Measurements from ENCODE around the gene PRDX4. TPM values are rescaled to one million over a fixed set of nuclear protein-coding genes. Genes with fewer than 3 reads are reported as not detected.

PRDX4 gene
- 100 to 1,000 TPM in 1 of 2 donors, 10 to 100 TPM in 1; 62.2 to 117 TPM for total RNA-seq

DNA sequence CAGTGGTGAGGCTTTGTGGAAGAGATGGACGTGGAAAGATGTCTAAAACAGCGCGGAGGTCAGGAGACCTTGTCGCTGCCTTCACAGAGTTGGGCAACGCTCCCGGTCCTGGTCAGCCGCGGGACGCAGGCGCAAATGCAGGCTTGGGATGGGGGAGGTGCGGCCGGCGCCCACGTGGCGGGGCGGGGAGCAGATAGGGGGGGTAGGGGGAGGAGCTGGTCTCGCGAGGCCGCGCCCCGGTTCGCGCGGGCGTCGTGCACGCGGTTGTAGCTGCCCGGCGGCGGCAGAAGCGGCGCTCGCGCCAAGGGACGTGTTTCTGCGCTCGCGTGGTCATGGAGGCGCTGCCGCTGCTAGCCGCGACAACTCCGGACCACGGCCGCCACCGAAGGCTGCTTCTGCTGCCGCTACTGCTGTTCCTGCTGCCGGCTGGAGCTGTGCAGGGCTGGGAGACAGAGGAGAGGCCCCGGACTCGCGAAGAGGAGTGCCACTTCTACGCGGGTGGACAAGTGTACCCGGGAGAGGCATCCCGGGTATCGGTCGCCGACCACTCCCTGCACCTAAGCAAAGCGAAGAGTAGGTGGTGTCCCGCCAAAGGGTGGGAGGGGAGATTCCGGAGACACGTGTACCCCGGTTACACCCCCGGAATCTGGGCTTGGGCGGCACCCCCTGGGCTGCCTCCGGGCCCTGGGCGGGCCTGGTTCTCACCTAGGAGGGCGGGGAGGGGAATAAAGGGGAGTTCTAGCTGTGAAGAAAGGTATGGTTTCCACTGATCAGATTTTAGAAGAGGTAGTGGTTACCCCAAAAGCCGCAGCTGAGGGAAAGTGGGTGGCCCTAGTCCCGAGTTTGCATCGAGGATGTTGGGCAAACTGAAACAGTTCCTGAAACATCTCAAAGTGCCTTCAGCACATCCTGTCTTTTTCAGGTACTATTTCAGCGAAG is at the start of gene PRDX4:
TSS of gene PRDX4 (plus strand) at position 255 of the 939 bp plus-strand sequence. CDS start at position 333, 78 bp downstream.
- no peaks in the 10 kb centered on the region for H3K36me3 ChIP-seq
- TF ChIP-seq, protein P1, sequence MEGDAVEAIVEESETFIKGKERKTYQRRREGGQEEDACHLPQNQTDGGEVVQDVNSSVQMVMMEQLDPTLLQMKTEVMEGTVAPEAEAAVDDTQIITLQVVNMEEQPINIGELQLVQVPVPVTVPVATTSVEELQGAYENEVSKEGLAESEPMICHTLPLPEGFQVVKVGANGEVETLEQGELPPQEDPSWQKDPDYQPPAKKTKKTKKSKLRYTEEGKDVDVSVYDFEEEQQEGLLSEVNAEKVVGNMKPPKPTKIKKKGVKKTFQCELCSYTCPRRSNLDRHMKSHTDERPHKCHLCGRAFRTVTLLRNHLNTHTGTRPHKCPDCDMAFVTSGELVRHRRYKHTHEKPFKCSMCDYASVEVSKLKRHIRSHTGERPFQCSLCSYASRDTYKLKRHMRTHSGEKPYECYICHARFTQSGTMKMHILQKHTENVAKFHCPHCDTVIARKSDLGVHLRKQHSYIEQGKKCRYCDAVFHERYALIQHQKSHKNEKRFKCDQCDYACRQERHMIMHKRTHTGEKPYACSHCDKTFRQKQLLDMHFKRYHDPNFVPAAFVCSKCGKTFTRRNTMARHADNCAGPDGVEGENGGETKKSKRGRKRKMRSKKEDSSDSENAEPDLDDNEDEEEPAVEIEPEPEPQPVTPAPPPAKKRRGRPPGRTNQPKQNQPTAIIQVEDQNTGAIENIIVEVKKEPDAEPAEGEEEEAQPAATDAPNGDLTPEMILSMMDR (IDR thresholded peaks at IDR 0.05): no peak
- no peaks in the 10 kb centered on the region for H3K27me3 ChIP-seq (replicated peaks; ENCODE audit: insufficient read depth)
- peak; percentile 28 for DNase-seq (ENCODE audit: low spot score)
- H3K4me3 ChIP-seq: peak within 1 kb of the TSS; percentile 82
- ATAC-seq (ENCODE audit: insufficient number of reproducible peaks, low FRiP score, low read depth): peak; percentile 88
- no peaks in the 10 kb centered on the region for H3K9me3 ChIP-seq
- no peaks in the 10 kb centered on the region for H3K4me1 ChIP-seq (ENCODE audit: control insufficient read depth in 1 of 2, low read depth in 2 of 2)
- H3K27ac ChIP-seq: peak within 1 kb of the TSS; percentile 50 to 61

DNA sequence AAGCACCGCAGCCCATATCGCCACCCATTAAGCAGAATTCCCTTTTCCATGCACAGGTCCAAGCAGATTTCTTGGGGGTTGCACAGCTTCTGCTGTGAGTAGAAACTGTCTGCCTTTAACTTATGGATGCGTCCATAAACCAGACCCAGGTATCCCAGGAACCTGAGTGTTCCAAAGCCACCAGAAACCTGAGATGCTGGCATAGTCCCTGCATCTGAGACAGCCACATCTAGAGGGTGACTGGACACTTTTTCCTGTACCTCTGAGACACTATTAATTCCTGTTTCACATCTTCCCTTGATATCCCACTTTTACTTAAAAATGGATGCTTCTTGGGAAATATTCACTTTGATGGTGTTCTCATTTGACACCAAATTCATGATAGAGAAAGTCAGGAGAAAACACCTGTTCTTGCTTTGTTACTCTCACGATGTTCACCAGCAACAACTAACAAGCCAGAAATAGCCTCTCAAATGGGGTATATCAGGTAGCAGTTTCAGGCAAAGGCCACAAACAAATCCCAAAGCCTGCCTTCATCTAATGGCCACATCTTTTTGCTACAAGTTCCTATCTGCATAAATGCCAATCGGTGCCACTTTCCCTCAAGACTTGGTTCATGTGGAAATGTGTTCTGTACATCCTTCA is 45.5 kb upstream of the PRDX4 start:
- ATAC-seq (ENCODE audit: insufficient number of reproducible peaks, low FRiP score, low read depth) (no peak), DNase-seq (ENCODE audit: low spot score) (no peak)
- Histone ChIP-seq H3K27ac (no peak overlapping the region), H3K36me3 (no peaks in the 10 kb centered on the region), H3K4me3 (no peak overlapping the region), H3K27me3 (replicated peaks; ENCODE audit: insufficient read depth) (no peaks in the 10 kb centered on the region), H3K9me3 (no peaks in the 10 kb centered on the region), H3K4me1 (ENCODE audit: control insufficient read depth in 1 of 2, low read depth in 2 of 2) (no peaks in the 10 kb centered on the region)
- TF ChIP-seq, protein P1 (IDR thresholded peaks at IDR 0.05): no peak

DNA sequence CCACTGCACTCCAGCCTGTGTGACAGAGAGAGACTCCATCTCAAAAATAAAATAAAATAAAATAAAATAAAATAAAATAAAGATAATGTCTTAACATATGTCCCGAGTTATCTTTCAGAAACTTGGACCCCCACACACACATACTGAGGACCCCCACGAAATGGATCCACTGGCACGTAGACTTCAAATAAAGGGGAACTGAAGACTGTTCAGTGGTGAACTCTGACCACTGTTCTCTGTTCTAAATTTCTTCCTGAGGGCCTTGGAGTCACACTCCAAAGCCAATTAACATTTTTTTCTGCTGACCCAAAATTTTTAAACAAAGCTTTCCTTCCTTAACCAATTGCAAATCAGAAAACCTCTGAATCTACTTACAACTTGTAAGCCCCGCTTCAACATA is 43.5 kb upstream of the PRDX4 start:
- TF ChIP-seq, protein P1 (IDR thresholded peaks at IDR 0.05): no peak

DNA sequence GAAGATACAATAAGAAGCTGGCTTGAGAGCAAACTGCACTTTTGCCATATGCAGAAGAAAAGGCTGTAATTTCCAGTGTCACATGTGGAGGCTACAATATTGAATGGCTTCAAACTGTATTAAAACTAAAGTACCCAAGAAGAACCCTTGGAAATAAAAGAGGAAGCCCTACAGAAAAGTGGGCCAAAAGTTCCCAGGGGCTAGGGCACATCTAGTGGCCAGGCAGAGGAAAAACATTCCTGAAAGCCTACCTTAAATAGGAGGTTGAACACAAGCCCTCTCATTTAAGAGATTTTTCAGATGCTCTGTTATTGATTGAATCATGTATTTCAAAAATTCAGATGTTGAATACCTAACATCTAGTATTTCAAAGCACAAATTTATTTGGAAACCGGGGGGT is 40.6 kb upstream of the PRDX4 start:
- Histone ChIP-seq H3K4me1 (ENCODE audit: control insufficient read depth in 1 of 2, low read depth in 2 of 2) (no peaks in the 10 kb centered on the region), H3K4me3 (no peak overlapping the region), H3K36me3 (no peaks in the 10 kb centered on the region), H3K27ac (no peak overlapping the region), H3K27me3 (replicated peaks; ENCODE audit: insufficient read depth) (no peaks in the 10 kb centered on the region), H3K9me3 (no peaks in the 10 kb centered on the region)
- no peak for DNase-seq (ENCODE audit: low spot score)
- TF ChIP-seq, protein P1 (IDR thresholded peaks at IDR 0.05): no peak
- ATAC-seq (ENCODE audit: insufficient number of reproducible peaks, low FRiP score, low read depth): no peak

More for the DNA sequence above, 43.5 kb upstream of the PRDX4 start:
- H3K9me3 ChIP-seq: no peaks in the 10 kb centered on the region
- no peaks in the 10 kb centered on the region for H3K27me3 ChIP-seq (replicated peaks; ENCODE audit: insufficient read depth)
- no peak for ATAC-seq (ENCODE audit: insufficient number of reproducible peaks, low FRiP score, low read depth)
- H3K4me3 ChIP-seq: no peak overlapping the region
- DNase-seq (ENCODE audit: low spot score): no peak
- H3K4me1 ChIP-seq (ENCODE audit: control insufficient read depth in 1 of 2, low read depth in 2 of 2): no peaks in the 10 kb centered on the region
- H3K27ac ChIP-seq: no peak overlapping the region
- no peaks in the 10 kb centered on the region for H3K36me3 ChIP-seq

DNA sequence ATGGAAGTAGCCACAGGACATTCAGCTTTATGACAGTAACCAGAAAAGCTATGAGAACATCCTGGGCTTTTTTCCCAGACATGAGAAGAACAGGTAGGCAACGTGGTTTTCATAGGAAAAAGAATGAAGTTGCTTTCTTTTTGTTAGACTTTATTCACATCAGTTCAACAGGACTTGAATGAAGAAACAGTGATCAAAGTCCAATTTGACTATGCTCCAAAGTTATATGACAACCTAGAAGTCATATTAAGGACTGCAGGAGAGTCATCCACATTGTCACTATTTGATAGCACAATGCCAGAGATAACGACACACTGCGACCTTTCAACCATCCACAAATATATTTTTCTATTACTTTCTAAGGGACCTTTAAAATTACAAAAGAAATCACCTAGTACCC is 39.2 kb upstream of the PRDX4 start:
- Histone ChIP-seq H3K4me3 (no peak overlapping the region), H3K9me3 (no peaks in the 10 kb centered on the region), H3K36me3 (no peaks in the 10 kb centered on the region), H3K27ac (no peak overlapping the region), H3K27me3 (replicated peaks; ENCODE audit: insufficient read depth) (no peaks in the 10 kb centered on the region), H3K4me1 (ENCODE audit: control insufficient read depth in 1 of 2, low read depth in 2 of 2) (no peaks in the 10 kb centered on the region)
- no peak for DNase-seq (ENCODE audit: low spot score)
- TF ChIP-seq, protein P1 (IDR thresholded peaks at IDR 0.05): no peak
- ATAC-seq (ENCODE audit: insufficient number of reproducible peaks, low FRiP score, low read depth): no peak
